Adrenal gland (tissue), 12 donors: Measurements from ENCODE around the gene MFSD2A. TPM values are rescaled to one million over a fixed set of nuclear protein-coding genes. Genes with fewer than 3 reads are reported as not detected.

Experiments used
- DNase-seq, 7 donors: peaks; one replicate each; pipeline ENCODE4 v3.0.0-alpha.2; 2019 to 2020
- H3K27ac ChIP-seq, 5 donors: fragments of 200-600 bp; sonication (generic) in 4 of 5; 1 replicate in 3 of 5; 2 replicates in 2 of 5; pipeline versions ENCODE4 v1.5.1 to v1.8.0; 2016 to 2020; ENCODE audit warnings: mild to moderate bottlenecking in 1 of 5
- H3K27me3 ChIP-seq: fragments of 200-600 bp; 2 replicates; pipeline ENCODE4 v1.8.0; 2021
- H3K36me3 ChIP-seq, 2 donors: fragments of 200-600 bp; replicated peaks in 1 of 2; 1 replicate in 1 of 2; 2 replicates in 1 of 2; pipeline versions ENCODE4 v1.5.1 to v1.8.0; 2018 to 2022
- H3K4me1 ChIP-seq, 2 donors: fragments of 200-600 bp; replicated peaks in 1 of 2; 1 replicate in 1 of 2; 2 replicates in 1 of 2; pipeline versions ENCODE4 v1.5.1 to v1.8.0; 2018 to 2021
- H3K4me3 ChIP-seq, 4 donors: fragments of 200-600 bp; sonication (generic) in 3 of 4; one replicate each; pipeline ENCODE4 v1.5.1; 2016 to 2018
- H3K9me3 ChIP-seq, 3 donors: fragments of 200-600 bp; sonication (generic) in 1 of 3; replicated peaks in 1 of 3; 1 replicate in 2 of 3; 2 replicates in 1 of 3; pipeline versions ENCODE4 v1.5.1 to v1.8.0; 2016 to 2021
- POLR2A ChIP-seq, 2 donors: fragments of 450-650 bp; IDR thresholded peaks; one replicate each; pipeline ENCODE4 v1.6.1; 2017; ENCODE audit warnings: antibody characterized with exemption in 2 of 2, mild to moderate bottlenecking in 2 of 2, moderate library complexity in 1 of 2
- WGBS, 4 donors: extraction: QIAGEN DNeasy Blood & Tissue Kit in 2 of 4; methylation state at CpG; one replicate each; pipeline versions ENCODE4 v1.1.5 to v1.1.7; 2013 to 2017; 5-methylcytosine and 5-hydroxymethylcytosine counted together
- intact Hi-C, 2 donors: fragments of 100-400 bp; cut with DNase I; formaldehyde crosslinking; loops; one replicate each; pipeline versions ENCODE4 v1.14.1 to v1.15.0; 2022 to 2023
- polyA plus RNA-seq, 3 donors: library from polyadenylated mRNA; stranded (reverse); fragments of 200-250 nt in 2 of 3; fragments of 350-450 nt in 1 of 3; fragmentation: Illumina TruSeq in 1 of 3; extraction: RNeasy Lipid Tissue Mini Kit (QIAGEN cat#74804) in 1 of 3; gene quantifications; one replicate each; pipeline ENCODE4 v1.2.3, GENCODE V29; 2013 to 2014
- total RNA-seq, 9 donors: library from RNA; depleted of rRNA in 4 of 9; stranded (reverse); fragments of >200 nt in 4 of 9; fragments of 120-200 nt in 1 of 9; fragmentation: NEBNext Ultra II Directional in 1 of 9; extraction: Animal tissue kit (Norgen Biotek cat#: 25700) in 1 of 9; gene quantifications; one replicate each; pipeline versions ENCODE4 v1.1.0 to v1.2.4, GENCODE V29; 2013 to 2023
- TF ChIP-seq, protein P1 (sequence below), 6 experiments: fragments of 450-650 bp in 4 of 6; fragments of 200-600 bp in 2 of 6; sonication (generic) in 1 of 6; IDR thresholded peaks; 1 replicate in 5 of 6; 2 replicates in 1 of 6; pipeline versions ENCODE4 v1.5.1 to v1.8.0; 2016 to 2021; ENCODE audit warnings: antibody characterized with exemption in 6 of 6, mild to moderate bottlenecking in 2 of 6, moderate library complexity in 1 of 6
- donor health status: healthy with polysubstance abuse.
- donor health status: Bipolar disorder and iron deficiency.
- donor health status: DM: yes; HTN: yes; CAD: no.
- donor health status: DM: no; HTN: no; CAD: no.
- donor health status: DM: no; HTN: no; CAD: no.
- donor health status: DM: yes; HTN: yes; CAD: no.

The MFSD2A gene
- total and polyA plus RNA-seq, 12 donors = 0.17 to 3.2 (median 1.3) TPM

DNA sequence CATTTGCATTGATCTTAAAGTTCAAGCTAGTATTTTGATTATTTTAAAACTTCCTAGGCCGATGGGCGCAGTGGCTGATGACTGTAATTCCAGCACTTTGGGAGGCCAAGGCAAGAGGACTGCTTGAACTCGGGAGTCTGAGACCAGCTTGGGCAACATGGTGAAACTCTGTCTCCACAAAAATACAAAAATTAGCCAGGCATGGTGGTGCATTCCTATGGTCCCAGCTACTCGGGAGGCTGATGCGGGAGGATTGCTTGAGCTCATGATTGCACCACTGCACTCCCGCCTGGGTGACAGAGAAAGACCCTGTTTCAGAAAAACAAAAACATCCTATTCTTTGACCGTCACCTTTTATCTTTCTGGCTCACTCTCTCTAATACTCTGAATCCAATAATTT, 30.0 kb downstream of the MFSD2A start:
- Histone ChIP-seq H3K36me3 (no peaks in the 10 kb centered on the region), H3K4me3 (no peak overlapping the region), H3K9me3 (no peaks in the 10 kb centered on the region), H3K27me3 (no peaks in the 10 kb centered on the region), H3K4me1 (no peaks in the 10 kb centered on the region), H3K27ac (no peak overlapping the region)
- WGBS, 4 donors = 70 to 86% (median 78%) methylated on average over 7 of the region's 7 CpGs
- TF ChIP-seq POLR2A (IDR thresholded peaks at IDR 0.05) = no peak
- TF ChIP-seq, protein P1, sequence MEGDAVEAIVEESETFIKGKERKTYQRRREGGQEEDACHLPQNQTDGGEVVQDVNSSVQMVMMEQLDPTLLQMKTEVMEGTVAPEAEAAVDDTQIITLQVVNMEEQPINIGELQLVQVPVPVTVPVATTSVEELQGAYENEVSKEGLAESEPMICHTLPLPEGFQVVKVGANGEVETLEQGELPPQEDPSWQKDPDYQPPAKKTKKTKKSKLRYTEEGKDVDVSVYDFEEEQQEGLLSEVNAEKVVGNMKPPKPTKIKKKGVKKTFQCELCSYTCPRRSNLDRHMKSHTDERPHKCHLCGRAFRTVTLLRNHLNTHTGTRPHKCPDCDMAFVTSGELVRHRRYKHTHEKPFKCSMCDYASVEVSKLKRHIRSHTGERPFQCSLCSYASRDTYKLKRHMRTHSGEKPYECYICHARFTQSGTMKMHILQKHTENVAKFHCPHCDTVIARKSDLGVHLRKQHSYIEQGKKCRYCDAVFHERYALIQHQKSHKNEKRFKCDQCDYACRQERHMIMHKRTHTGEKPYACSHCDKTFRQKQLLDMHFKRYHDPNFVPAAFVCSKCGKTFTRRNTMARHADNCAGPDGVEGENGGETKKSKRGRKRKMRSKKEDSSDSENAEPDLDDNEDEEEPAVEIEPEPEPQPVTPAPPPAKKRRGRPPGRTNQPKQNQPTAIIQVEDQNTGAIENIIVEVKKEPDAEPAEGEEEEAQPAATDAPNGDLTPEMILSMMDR (IDR thresholded peaks at IDR 0.05) = no peak
- intact Hi-C loops = no loop called here
- DNase-seq = no peak

DNA sequence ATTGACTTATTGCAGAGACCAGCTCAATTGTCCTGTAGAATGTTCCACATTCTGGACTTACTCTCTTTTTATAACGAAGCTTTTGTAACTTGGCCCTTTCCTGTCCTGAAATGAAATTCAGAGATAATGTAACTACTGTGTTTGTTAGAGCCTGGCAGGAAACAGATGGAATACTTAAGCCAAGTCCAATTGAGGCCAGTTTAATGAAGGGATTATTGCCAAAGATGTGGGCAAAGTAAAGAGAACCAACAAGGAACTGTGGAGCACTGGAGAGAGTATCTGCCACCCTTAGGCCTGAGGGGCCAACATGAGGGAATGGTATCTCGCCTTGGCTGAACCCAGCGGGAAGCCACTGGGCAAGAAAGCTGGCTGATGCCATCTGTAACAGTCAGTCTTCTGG, 32.9 kb downstream of the MFSD2A start:
- intact Hi-C loops = no loop called here

DNA sequence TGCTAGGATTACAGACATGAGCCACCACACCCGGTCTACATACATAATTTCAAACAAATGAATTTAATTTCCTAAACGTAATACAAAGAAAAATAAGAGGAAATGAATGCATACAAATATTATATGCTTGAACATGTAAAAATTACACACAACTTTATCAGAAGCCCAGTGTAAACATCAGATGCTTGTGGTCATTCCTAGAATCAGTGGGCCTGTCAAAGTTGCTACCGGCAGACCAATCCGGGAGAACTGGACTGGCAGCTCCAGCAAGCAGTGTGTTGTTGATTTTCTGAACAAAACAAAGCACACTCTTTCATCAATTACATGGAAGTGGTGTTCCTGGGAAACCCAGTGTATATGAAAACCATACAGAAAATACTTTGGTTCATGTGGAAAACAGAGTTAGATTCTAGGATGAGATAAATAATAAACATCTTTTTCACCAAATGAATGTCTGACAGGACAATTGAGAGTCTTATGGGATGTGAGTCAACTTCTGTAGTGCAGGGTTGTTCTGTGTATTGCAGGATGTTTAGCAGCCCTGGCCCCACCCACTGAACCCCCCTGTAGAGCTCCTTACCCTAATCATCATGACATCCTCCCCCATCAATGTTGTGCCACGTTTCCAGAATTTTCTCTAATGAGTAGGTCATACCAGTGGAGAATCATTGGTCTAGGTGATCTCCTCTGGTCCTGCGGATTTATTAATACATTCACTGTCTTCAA, 33.8 kb downstream of the MFSD2A start:
- no peak for TF ChIP-seq POLR2A (IDR thresholded peaks at IDR 0.05)
- TF ChIP-seq, protein P1 (IDR thresholded peaks at IDR 0.05) = no peak
- Histone ChIP-seq H3K27ac (no peak overlapping the region), H3K4me1 (no peaks in the 10 kb centered on the region), H3K9me3 (no peaks in the 10 kb centered on the region), H3K27me3 (no peaks in the 10 kb centered on the region), H3K36me3 (no peaks in the 10 kb centered on the region), H3K4me3 (no peak overlapping the region)
- DNase-seq = no peak
- WGBS, 4 donors = 66 to 79% (median 77%) methylated on average over 6 of the region's 6 CpGs
- intact Hi-C loops = no loop called here

More for the DNA sequence above, 32.9 kb downstream of the MFSD2A start:
- H3K9me3 ChIP-seq = no peaks in the 10 kb centered on the region
- DNase-seq = no peak
- no peaks in the 10 kb centered on the region for H3K4me1 ChIP-seq
- H3K27ac ChIP-seq = no peak overlapping the region
- H3K4me3 ChIP-seq = no peak overlapping the region
- 75 to 83% (median 77%) methylated on average over 3 of the region's 3 CpGs for WGBS, 4 donors
- H3K36me3 ChIP-seq = no peaks in the 10 kb centered on the region
- TF ChIP-seq POLR2A (IDR thresholded peaks at IDR 0.05) = no peak
- TF ChIP-seq, protein P1 (IDR thresholded peaks at IDR 0.05) = no peak
- H3K27me3 ChIP-seq = no peaks in the 10 kb centered on the region

DNA sequence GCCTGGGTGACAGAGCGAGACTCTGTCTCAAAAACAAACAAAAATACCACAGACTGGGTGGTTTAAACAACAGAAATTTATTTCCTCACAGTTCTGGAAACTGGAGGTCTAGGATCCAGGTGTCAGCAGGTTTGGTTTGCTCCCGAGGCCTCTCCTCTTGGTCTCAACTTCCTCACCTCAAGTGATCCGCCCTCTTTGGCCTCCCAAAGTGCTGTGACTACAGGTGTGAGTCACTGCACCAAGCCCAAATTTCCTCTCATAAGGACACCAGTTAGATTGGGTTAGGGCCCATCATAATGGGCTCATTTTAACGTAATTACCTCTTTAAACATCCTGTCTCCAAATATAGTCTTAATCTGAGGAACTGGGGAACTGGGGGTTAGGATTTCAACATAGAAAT, 35.5 kb downstream of the MFSD2A start:
- no peak for TF ChIP-seq POLR2A (IDR thresholded peaks at IDR 0.05)
- TF ChIP-seq, protein P1 (IDR thresholded peaks at IDR 0.05) = no peak
- Histone ChIP-seq H3K27me3 (no peaks in the 10 kb centered on the region), H3K36me3 (no peaks in the 10 kb centered on the region), H3K4me1 (no peaks in the 10 kb centered on the region), H3K27ac (no peak overlapping the region), H3K9me3 (no peaks in the 10 kb centered on the region), H3K4me3 (no peak overlapping the region)
- intact Hi-C loops = no loop called here
- DNase-seq = no peak
- 88 to 89% (median 89%) methylated on average over 4 of the region's 4 CpGs for WGBS, 4 donors
